RWPE2 (cell line): ENCODE data around the gene CSTA.

Source experiments
- ATAC-seq: fragments of 200-7000 bp; cut with Tn5 transposase; 3 replicates; pipeline ENCODE4 v1.9.1; 2021; ENCODE audit warnings: low read depth
- DNase-seq: peaks from one replicate; pipeline ENCODE4 v3.0.0-alpha.2; 2020; ENCODE audit warnings: low spot score
- H3K27ac ChIP-seq: fragments of 450-650 bp; 2 replicates; pipeline ENCODE4 v1.5.1; 2017; ENCODE audit warnings: mild to moderate bottlenecking; ENCODE audit not compliant: poor library complexity, severe bottlenecking
- H3K27me3 ChIP-seq: fragments of 250-450 bp; sonication (Bioruptor Pico); 2 replicates; pipeline ENCODE4 v1.5.1; 2021; ENCODE audit warnings: mild to moderate bottlenecking, moderate library complexity; ENCODE audit not compliant: insufficient read depth, poor library complexity, severe bottlenecking
- H3K36me3 ChIP-seq: fragments of 250-450 bp; sonication (Bioruptor Pico); 2 replicates; pipeline ENCODE4 v1.5.1; 2020; ENCODE audit warnings: low read depth, mild to moderate bottlenecking, moderate library complexity
- H3K4me1 ChIP-seq: fragments of 250-450 bp; sonication (Bioruptor Pico); 2 replicates; pipeline ENCODE4 v1.5.1; 2021; ENCODE audit warnings: mild to moderate bottlenecking, moderate library complexity; ENCODE audit not compliant: insufficient read depth, poor library complexity, severe bottlenecking
- H3K4me3 ChIP-seq: fragments of 250-450 bp; sonication (Bioruptor Pico); 2 replicates; pipeline ENCODE4 v1.5.1; 2021; ENCODE audit warnings: mild to moderate bottlenecking, moderate library complexity; ENCODE audit not compliant: severe bottlenecking
- H3K9me3 ChIP-seq: fragments of 250-450 bp; sonication (Bioruptor Pico); 2 replicates; pipeline ENCODE4 v1.5.1; 2021; ENCODE audit warnings: mild to moderate bottlenecking, moderate library complexity; ENCODE audit not compliant: severe bottlenecking
- CTCF ChIP-seq: fragments of 450-650 bp; IDR thresholded peaks from one replicate; pipeline ENCODE4 v1.5.1; 2017; ENCODE audit warnings: mild to moderate bottlenecking, moderate library complexity; ENCODE audit not compliant: poor library complexity, severe bottlenecking

CSTA gene

GRCh38 chr3:122353215-122353614 lies 28.2 kb downstream of the CSTA start:
- no peak for TF ChIP-seq CTCF
- no peaks in the 10 kb centered on the region for H3K27me3 ChIP-seq
- H3K4me3 ChIP-seq: no peak overlapping the region
- H3K36me3 ChIP-seq: peaks cover 10% of the 10 kb centered on the region
- DNase-seq: no peak
- peaks cover 6% of the 10 kb centered on the region for H3K4me1 ChIP-seq
- no peak overlapping the region for H3K27ac ChIP-seq
- peak; percentile 60; the same call in 2 of the 3 replicates for ATAC-seq
- H3K9me3 ChIP-seq: no peaks in the 10 kb centered on the region

GRCh38 chr3:122353893-122354401 lies 28.9 kb downstream of the CSTA start:
- Histone ChIP-seq H3K36me3 (peaks cover 17% of the 10 kb centered on the region), H3K27me3 (no peaks in the 10 kb centered on the region), H3K4me1 (peaks cover 6% of the 10 kb centered on the region), H3K27ac (no peak overlapping the region), H3K9me3 (no peaks in the 10 kb centered on the region), H3K4me3 (no peak overlapping the region)
- TF ChIP-seq CTCF: no peak
- no peak for ATAC-seq
- no peak for DNase-seq

- no peaks in the 10 kb centered on the region for H3K9me3 ChIP-seq
- H3K27me3 ChIP-seq: no peaks in the 10 kb centered on the region
- H3K4me1 ChIP-seq: peaks cover 6% of the 10 kb centered on the region
- TF ChIP-seq CTCF: no peak
- H3K36me3 ChIP-seq: peaks cover 31% of the 10 kb centered on the region
- H3K27ac ChIP-seq: no peak overlapping the region
- DNase-seq: no peak
- no peak overlapping the region for H3K4me3 ChIP-seq
- ATAC-seq: no peak
These were observed 30.6 kb downstream of the CSTA start for GRCh38 chr3:122355612-122356011.

- ATAC-seq: peak; percentile 58; the same call in 2 of the 3 replicates
- H3K27me3 ChIP-seq: no peaks in the 10 kb centered on the region
- no peak overlapping the region for H3K27ac ChIP-seq
- DNase-seq: no peak
- H3K4me1 ChIP-seq: peaks cover 6% of the 10 kb centered on the region
- peak; percentile 57 for TF ChIP-seq CTCF
- H3K4me3 ChIP-seq: no peak overlapping the region
- no peaks in the 10 kb centered on the region for H3K9me3 ChIP-seq
- H3K36me3 ChIP-seq: peaks cover 37% of the 10 kb centered on the region
These were observed 31.4 kb downstream of the CSTA start for GRCh38 chr3:122356402-122356801.

- no peak overlapping the region for H3K27ac ChIP-seq
- DNase-seq (no peak), ATAC-seq (no peak)
These were observed 33.0 kb downstream of the CSTA start for GRCh38 chr3:122357828-122358702.

More at GRCh38 chr3:122357828-122358702, 33.0 kb downstream of the CSTA start:
- H3K9me3 ChIP-seq: no peaks in the 10 kb centered on the region
- H3K27me3 ChIP-seq: no peaks in the 10 kb centered on the region
- TF ChIP-seq CTCF: no peak
- peaks cover 54% of the 10 kb centered on the region for H3K36me3 ChIP-seq
- peaks cover 8% of the 10 kb centered on the region for H3K4me1 ChIP-seq
- H3K4me3 ChIP-seq: no peak overlapping the region
